Thyroid gland (tissue), 4 donors: ENCODE results near the gene KIF27. TPM values are rescaled to one million over a fixed set of nuclear protein-coding genes. Genes with fewer than 3 reads are reported as not detected.

ENCODE experiments used
- DNase-seq, 2 donors: peaks; one replicate each; pipeline ENCODE4 v3.0.0-alpha.2; 2019
- H3K27ac ChIP-seq, 3 donors: fragments of 200-600 bp; sonication (generic); 1 replicate in 2 of 3; 2 replicates in 1 of 3; pipeline ENCODE4 v1.5.1; 2016 to 2019; ENCODE audit warnings: mild to moderate bottlenecking in 1 of 3, moderate library complexity in 1 of 3
- H3K27me3 ChIP-seq: fragments of 200-600 bp; sonication (generic); one replicate; pipeline ENCODE4 v1.5.1; 2019
- H3K36me3 ChIP-seq, 2 donors: fragments of 200-600 bp; sonication (generic); one replicate each; pipeline ENCODE4 v1.5.1; 2016 to 2019
- H3K4me1 ChIP-seq, 2 donors: fragments of 200-600 bp; sonication (generic); one replicate each; pipeline ENCODE4 v1.5.1; 2017 to 2019
- H3K4me3 ChIP-seq, 3 donors: fragments of 200-600 bp; sonication (generic); replicated peaks in 1 of 3; 1 replicate in 2 of 3; 2 replicates in 1 of 3; pipeline ENCODE4 v1.5.1; 2016; ENCODE audit warnings: mild to moderate bottlenecking in 1 of 3
- H3K9me3 ChIP-seq: fragments of 200-600 bp; sonication (generic); one replicate; pipeline ENCODE4 v1.5.1; 2017
- CTCF ChIP-seq, 6 experiments: fragments of 200-600 bp in 3 of 6; fragments of 450-650 bp in 3 of 6; sonication (generic) in 3 of 6; IDR thresholded peaks; one replicate each; pipeline ENCODE4 v1.5.1; 2016 to 2019; ENCODE audit warnings: antibody characterized with exemption in 6 of 6, mild to moderate bottlenecking in 2 of 6, inconsistent platforms in 1 of 6, moderate library complexity in 1 of 6
- POLR2A ChIP-seq, 2 donors: fragments of 450-650 bp; IDR thresholded peaks; one replicate each; pipeline ENCODE4 v1.6.1; 2017; ENCODE audit warnings: antibody characterized with exemption in 2 of 2, mild to moderate bottlenecking in 2 of 2, moderate library complexity in 1 of 2
- WGBS, 2 donors: methylation state at CpG; one replicate each; pipeline ENCODE4 v1.1.5; 2017; 5-methylcytosine and 5-hydroxymethylcytosine counted together
- intact Hi-C: fragments of 100-400 bp; cut with DNase I; formaldehyde crosslinking; loops from one replicate; pipeline ENCODE4 v1.15.1; 2023
- total RNA-seq, 4 donors: library from RNA; depleted of rRNA; stranded (reverse); fragments of >200 nt; gene quantifications; one replicate each; pipeline ENCODE4 v1.2.3, GENCODE V29; 2016

The KIF27 gene
- total RNA-seq, 4 donors from 2014 or later, result 17.6 to 28.2 (median 19.2) TPM

GRCh38 chr9:83937861-83938455, 16.7 kb upstream of the KIF27 start:
- Histone ChIP-seq H3K4me1 (peaks cover 30 to 34% of the 10 kb centered on the region in 2 donors), H3K9me3 (no peaks in the 10 kb centered on the region), H3K27me3 (no peaks in the 10 kb centered on the region), H3K4me3 (no peak overlapping the region), H3K36me3 (no peaks in the 10 kb centered on the region), H3K27ac (no peak overlapping the region)
- intact Hi-C loops, result loop anchor here (5.0 kb wide), 1 partner anchor 324 kb away; no protein-coding TSS in a partner anchor
- TF ChIP-seq POLR2A (IDR thresholded peaks at IDR 0.05), result no peak
- peak in 5 of 6 experiments; percentile 36 to 78 (median 68) for TF ChIP-seq CTCF (IDR thresholded peaks at IDR 0.05)
- 15 to 45% methylated on average over 1 of the region's 1 CpG for whole genome bisulfite sequencing, 2 donors
- DNase-seq, result peak; percentile 38 to 39

- no peaks in the 10 kb centered on the region for H3K9me3 ChIP-seq
- WGBS, 2 donors, result 82 to 90% methylated on average over 6 of the region's 6 CpGs
- intact Hi-C loops, result loop anchor here (5.0 kb wide), 1 partner anchor 326 kb away; no protein-coding TSS in a partner anchor
- peaks cover 30 to 34% of the 10 kb centered on the region in 2 donors for H3K4me1 ChIP-seq
- H3K27me3 ChIP-seq, result no peaks in the 10 kb centered on the region
- no peaks in the 10 kb centered on the region for H3K36me3 ChIP-seq
- TF ChIP-seq POLR2A (IDR thresholded peaks at IDR 0.05), result no peak
- no peak for TF ChIP-seq CTCF (IDR thresholded peaks at IDR 0.05)
- H3K4me3 ChIP-seq, result no peak overlapping the region
- peak overlapping the region in 1 of 3 donors; percentile 1 for H3K27ac ChIP-seq
- no peak for DNase-seq
Measured at GRCh38 chr9:83936523-83936922, 15.3 kb upstream of the KIF27 start.

- DNase-seq, result peak; percentile 33 to 48
- Histone ChIP-seq H3K36me3 (no peaks in the 10 kb centered on the region), H3K27ac (peak overlapping the region; percentile 46 to 84 (median 75)), H3K9me3 (no peaks in the 10 kb centered on the region), H3K27me3 (no peaks in the 10 kb centered on the region), H3K4me1 (peaks cover 27 to 28% of the 10 kb centered on the region in 2 donors), H3K4me3 (no peak overlapping the region)
- intact Hi-C loops, result loop anchor here (5.0 kb wide), 1 partner anchor 327 kb away; no protein-coding TSS in a partner anchor
- TF ChIP-seq POLR2A (IDR thresholded peaks at IDR 0.05), result peak in 1 of 2 donors; percentile 10
- TF ChIP-seq CTCF (IDR thresholded peaks at IDR 0.05), result no peak
- 48 to 61% methylated on average over 3 of the region's 3 CpGs for WGBS, 2 donors
Measured at GRCh38 chr9:83935276-83935935, 14.2 kb upstream of the KIF27 start.

DNA sequence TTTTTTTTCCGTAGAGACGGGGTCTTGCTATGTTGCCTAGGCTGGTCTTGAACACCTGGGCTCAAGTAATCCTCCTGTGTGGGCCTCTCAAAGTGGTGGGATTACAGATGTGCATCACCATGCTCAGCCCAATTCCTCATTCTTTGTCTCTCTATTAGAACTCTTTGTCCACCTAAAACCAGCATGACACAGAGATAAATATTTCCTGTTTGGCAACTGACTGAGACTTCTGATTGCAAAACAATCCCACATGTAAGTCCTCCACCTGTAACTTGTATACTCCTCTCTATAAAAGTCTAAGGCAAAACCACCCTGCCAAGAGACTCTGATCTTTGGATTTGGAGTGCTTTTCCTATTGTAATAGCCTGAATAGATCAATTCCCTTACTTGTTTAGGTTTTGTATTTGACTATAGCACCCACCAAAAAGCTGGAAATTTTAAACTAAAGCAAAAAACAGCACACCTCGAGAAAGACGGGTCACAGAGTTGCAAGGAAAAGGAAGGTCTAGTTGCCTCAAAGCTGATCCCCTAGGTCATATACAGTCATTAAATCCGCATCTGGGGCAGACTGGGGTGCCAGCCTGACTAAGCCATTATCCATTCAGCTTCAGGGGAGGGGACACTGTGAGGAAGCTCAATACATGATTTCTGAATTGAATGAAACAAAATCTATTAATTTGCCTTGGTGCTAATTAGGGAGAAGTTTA, 13.5 kb upstream of the KIF27 start:
- H3K4me3 ChIP-seq, result no peak overlapping the region
- peaks cover 23 to 27% of the 10 kb centered on the region in 2 donors for H3K4me1 ChIP-seq
- intact Hi-C loops, result loop anchor here (5.0 kb wide), 1 partner anchor 328 kb away; no protein-coding TSS in a partner anchor
- 89 to 90% methylated on average over 5 of the region's 5 CpGs for WGBS, 2 donors
- no peaks in the 10 kb centered on the region for H3K27me3 ChIP-seq
- TF ChIP-seq CTCF (IDR thresholded peaks at IDR 0.05) (no peak), POLR2A (IDR thresholded peaks at IDR 0.05) (no peak)
- peak overlapping the region; percentile 46 to 84 (median 75) for H3K27ac ChIP-seq
- no peaks in the 10 kb centered on the region for H3K9me3 ChIP-seq
- H3K36me3 ChIP-seq, result no peaks in the 10 kb centered on the region
- no peak for DNase-seq
